Liver (tissue), 9 donors: Measurements from ENCODE around the gene AATF. TPM values are rescaled to one million over a fixed set of nuclear protein-coding genes. Genes with fewer than 3 reads are reported as not detected.

Source experiments
- DNase-seq: peaks from one replicate; pipeline ENCODE4 v3.0.0-alpha.2; 2017; ENCODE audit warnings: low spot score
- H3K27ac ChIP-seq, 2 donors: one replicate each; pipeline ENCODE4 v1.7.0; 2013; ENCODE audit warnings: inconsistent platforms in 2 of 2, low read length in 2 of 2, control low read depth in 1 of 2, low read depth in 1 of 2, mild to moderate bottlenecking in 1 of 2
- H3K27me3 ChIP-seq, 4 donors: one replicate each; pipeline versions ENCODE4 v1.6.1 to v1.7.0; 2013; ENCODE audit warnings: low read length in 3 of 4, inconsistent platforms in 1 of 4, mild to moderate bottlenecking in 1 of 4, moderate library complexity in 1 of 4; ENCODE audit not compliant: control insufficient read depth in 4 of 4, insufficient read depth in 4 of 4
- H3K36me3 ChIP-seq, 4 donors: one replicate each; pipeline versions ENCODE4 v1.6.1 to v1.7.0; 2013; ENCODE audit warnings: low read length in 3 of 4, mild to moderate bottlenecking in 3 of 4, low read depth in 1 of 4, moderate library complexity in 1 of 4; ENCODE audit not compliant: control insufficient read depth in 4 of 4, insufficient read depth in 3 of 4
- H3K4me1 ChIP-seq, 4 donors: one replicate each; pipeline versions ENCODE4 v1.6.1 to v1.7.0; 2013; ENCODE audit warnings: low read length in 3 of 4, mild to moderate bottlenecking in 3 of 4, moderate library complexity in 1 of 4; ENCODE audit not compliant: control insufficient read depth in 4 of 4, insufficient read depth in 4 of 4
- H3K4me3 ChIP-seq, 3 donors: one replicate each; pipeline versions ENCODE4 v1.6.1 to v1.7.0; 2013; ENCODE audit warnings: low read length in 3 of 3, control low read depth in 1 of 3, low read depth in 1 of 3, mild to moderate bottlenecking in 1 of 3
- H3K9ac ChIP-seq, 2 donors: one replicate each; pipeline ENCODE4 v1.7.0; 2013; ENCODE audit warnings: low read length in 2 of 2, mild to moderate bottlenecking in 2 of 2, moderate library complexity in 2 of 2, control low read depth in 1 of 2, low read depth in 1 of 2
- H3K9me3 ChIP-seq, 4 donors: one replicate each; pipeline versions ENCODE4 v1.6.1 to v1.7.0; 2013; ENCODE audit warnings: low read length in 3 of 4; ENCODE audit not compliant: control insufficient read depth in 4 of 4
- ATF3 ChIP-seq: IDR thresholded peaks from 2 replicates; pipeline ENCODE4 v1.6.1; 2016; ENCODE audit warnings: antibody characterized with exemption
- CTCF ChIP-seq: fragments of 150-350 bp; IDR thresholded peaks from 2 replicates; pipeline ENCODE4 v1.5.1; 2017; ENCODE audit warnings: improper control_type of control experiment, low read depth, low read length; ENCODE audit not compliant: missing input control
- EGR1 ChIP-seq, 2 donors: IDR thresholded peaks; 2 replicates each; pipeline ENCODE4 v1.6.1; 2016 to 2018; ENCODE audit warnings: antibody characterized with exemption in 2 of 2, low read depth in 2 of 2
- FOXA1 ChIP-seq: IDR thresholded peaks from 2 replicates; pipeline ENCODE4 v1.6.1; 2016; ENCODE audit warnings: antibody characterized with exemption
- FOXA2 ChIP-seq: IDR thresholded peaks from 2 replicates; pipeline ENCODE4 v1.6.1; 2016; ENCODE audit warnings: antibody characterized with exemption
- GABPA ChIP-seq, 2 donors: IDR thresholded peaks in 1 of 2; conservative IDR thresholded peaks in 1 of 2; 2 replicates each; pipeline ENCODE4 v1.6.1; 2016; ENCODE audit warnings: antibody characterized with exemption in 2 of 2, mild to moderate bottlenecking in 1 of 2, moderate library complexity in 1 of 2
- HNF4A ChIP-seq, 2 donors: conservative IDR thresholded peaks; 2 replicates each; pipeline ENCODE4 v1.6.1; 2016; ENCODE audit warnings: antibody characterized with exemption in 2 of 2, mild to moderate bottlenecking in 2 of 2
- JUND ChIP-seq, 2 donors: IDR thresholded peaks; 2 replicates each; pipeline ENCODE4 v1.6.1; 2016; ENCODE audit warnings: antibody characterized with exemption in 2 of 2
- MAX ChIP-seq: IDR thresholded peaks from 2 replicates; pipeline ENCODE4 v1.6.1; 2016; ENCODE audit warnings: antibody characterized with exemption
- NR2F2 ChIP-seq: IDR thresholded peaks from 2 replicates; pipeline ENCODE4 v1.6.1; 2016; ENCODE audit warnings: antibody characterized with exemption
- REST ChIP-seq: IDR thresholded peaks from 2 replicates; pipeline ENCODE4 v1.6.1; 2016; ENCODE audit warnings: antibody characterized with exemption, mild to moderate bottlenecking
- RXRA ChIP-seq, 2 donors: IDR thresholded peaks; 2 replicates each; pipeline ENCODE4 v1.6.1; 2017 to 2018; ENCODE audit warnings: antibody characterized with exemption in 2 of 2, mild to moderate bottlenecking in 1 of 2
- TAF1 ChIP-seq: conservative IDR thresholded peaks from 2 replicates; pipeline ENCODE4 v1.6.1; 2016; ENCODE audit warnings: antibody characterized with exemption, mild to moderate bottlenecking
- YY1 ChIP-seq: IDR thresholded peaks from 2 replicates; pipeline ENCODE4 v1.6.1; 2016; ENCODE audit warnings: antibody characterized with exemption, mild to moderate bottlenecking
- ZBTB33 ChIP-seq: IDR thresholded peaks from 2 replicates; pipeline ENCODE4 v1.6.1; 2016; ENCODE audit warnings: antibody characterized with exemption
- WGBS: extraction: QIAGEN DNeasy Blood & Tissue Kit; methylation state at CpG from one replicate; pipeline ENCODE4 v1.1.7; 2013; 5-methylcytosine and 5-hydroxymethylcytosine counted together
- polyA plus RNA-seq, 2 donors: library from polyadenylated mRNA; stranded (reverse) in 1 of 2; unstranded in 1 of 2; fragments of 200-250 nt in 1 of 2; fragments of >200 nt in 1 of 2; fragmentation: Nextera tagmentation in 1 of 2; extraction: Ambion mirVana in 1 of 2; gene quantifications; one replicate each; pipeline versions ENCODE4 v1.2.1 to v1.2.3, GENCODE V29; 2013 to 2015
- total RNA-seq, 2 donors: library from RNA; depleted of rRNA; stranded (reverse); fragments of >200 nt; gene quantifications; one replicate each; pipeline ENCODE4 v1.2.3, GENCODE V29; 2014
- donor health status: healthy.
- donor health status: healthy.
- donor health status: healthy.
- donor health status: healthy.
- donor health status: healthy.

Gene AATF
- total and polyA plus RNA-seq, 4 donors = 10.8 to 16.9 (median 13.4) TPM

- TF ChIP-seq CTCF = no peak
These were observed 24.2 kb downstream of the AATF start (continued) for GRCh38 chr17:36972905-36973304.

GRCh38 chr17:36975922-36976515 lies 27.3 kb downstream of the AATF start:
- H3K9me3 ChIP-seq = no peaks in the 10 kb centered on the region
- H3K27me3 ChIP-seq = no peaks in the 10 kb centered on the region
- no peak for DNase-seq
- peaks cover 0 to 4% (median 0%) of the 10 kb centered on the region in 4 donors for H3K4me1 ChIP-seq
- H3K27ac ChIP-seq = no peak overlapping the region
- WGBS = 97% methylated on average over 1 of the region's 1 CpG
- H3K4me3 ChIP-seq = no peak overlapping the region
- TF ChIP-seq TAF1 (no peak), JUND (IDR thresholded peaks at IDR 0.05) (no peak)
- no peaks in the 10 kb centered on the region for H3K36me3 ChIP-seq
- no peak overlapping the region for H3K9ac ChIP-seq

GRCh38 chr17:36977066-36977465 lies 28.3 kb downstream of the AATF start:
- WGBS = 98% methylated on average over 2 of the region's 2 CpGs
- TF ChIP-seq FOXA2 (no peak), ZBTB33 (no peak), CTCF (no peak), RXRA (IDR thresholded peaks at IDR 0.05) (no peak), NR2F2 (no peak), HNF4A (conservative IDR thresholded peaks at IDR 0.05) (no peak), REST (no peak), GABPA (IDR thresholded peaks at IDR 0.05 in 1 of 2, conservative IDR thresholded peaks at IDR 0.05 in 1 of 2) (no peak), ATF3 (no peak), EGR1 (IDR thresholded peaks at IDR 0.05; ENCODE audit: low read depth in 2 of 2) (no peak), TAF1 (no peak), JUND (IDR thresholded peaks at IDR 0.05) (no peak), MAX (no peak), YY1 (no peak), FOXA1 (no peak)

More at GRCh38 chr17:36977066-36977465, 28.3 kb downstream of the AATF start:
- no peak for DNase-seq
- peaks cover 0 to 4% (median 0%) of the 10 kb centered on the region in 4 donors for H3K4me1 ChIP-seq
- H3K9me3 ChIP-seq = no peaks in the 10 kb centered on the region
- H3K9ac ChIP-seq = no peak overlapping the region
- H3K4me3 ChIP-seq = no peak overlapping the region
- H3K27me3 ChIP-seq = no peaks in the 10 kb centered on the region
- H3K36me3 ChIP-seq = no peaks in the 10 kb centered on the region
- no peak overlapping the region for H3K27ac ChIP-seq
